GM06990 (cell line): ENCODE measurements around the gene SYNE2.
"Not testable (repeated sequence)": the region's sequence is repeated elsewhere in the genome, so short reads cannot be mapped to it uniquely, and the experiment has no call there.

Source experiments
- DNase-seq: peaks from one replicate; pipeline ENCODE4 v3.0.0-alpha.2; 2011; ENCODE audit not compliant: insufficient read length; ENCODE audit errors: extremely low read depth
- H3K27me3 ChIP-seq: replicated peaks from 2 replicates; pipeline ENCODE4 v1.6.0; 2011; ENCODE audit warnings: low read length; ENCODE audit not compliant: control insufficient read depth, insufficient read depth
- H3K36me3 ChIP-seq: 2 replicates; pipeline ENCODE4 v1.5.1; 2011; ENCODE audit warnings: low read length; ENCODE audit not compliant: control insufficient read depth, insufficient read depth
- H3K4me3 ChIP-seq: replicated peaks from 2 replicates; pipeline ENCODE4 v1.5.1; 2011; ENCODE audit warnings: low read depth, mild to moderate bottlenecking, control low read depth, low read length
- CTCF ChIP-seq: IDR thresholded peaks from 2 replicates; pipeline ENCODE4 v1.5.1; 2011; ENCODE audit warnings: low read length, control low read depth, mild to moderate bottlenecking, inconsistent platforms; ENCODE audit not compliant: insufficient read depth, poor library complexity, severe bottlenecking

Gene SYNE2

GRCh38 chr14:63852817-63853731 is at the start of gene SYNE2:
TSS of gene SYNE2 (plus strand) at chr14:63853004. CDS start at chr14:63909149, 56,145 bp downstream.
- DNase-seq = peak; percentile 89
- Histone ChIP-seq H3K4me3 (peak within 1 kb of the TSS; percentile 80), H3K36me3 (no peaks in the 10 kb centered on the region), H3K27me3 (no peaks in the 10 kb centered on the region)
- peak; percentile 44 for TF ChIP-seq CTCF

- not testable (repeated sequence) for H3K27me3 ChIP-seq, H3K36me3 ChIP-seq, H3K4me3 ChIP-seq, DNase-seq
These were observed 49.5 kb upstream of the SYNE2 start for GRCh38 chr14:63803221-63803791.

- H3K36me3 ChIP-seq, H3K27me3 ChIP-seq, DNase-seq, H3K4me3 ChIP-seq: not testable (repeated sequence)
These were observed 46.7 kb upstream of the SYNE2 start for GRCh38 chr14:63806064-63806463.

- not testable (repeated sequence) for H3K27me3 ChIP-seq, H3K36me3 ChIP-seq, DNase-seq, H3K4me3 ChIP-seq
These were observed 41.1 kb upstream of the SYNE2 start for GRCh38 chr14:63811692-63812091.

GRCh38 chr14:63833728-63834127 is 19.1 kb upstream of the SYNE2 start:
- no peak for TF ChIP-seq CTCF
- Histone ChIP-seq H3K36me3 (no peaks in the 10 kb centered on the region), H3K4me3 (no peak overlapping the region), H3K27me3 (no peaks in the 10 kb centered on the region)
- no peak for DNase-seq

- Histone ChIP-seq H3K36me3 (no peaks in the 10 kb centered on the region), H3K4me3 (no peak overlapping the region), H3K27me3 (no peaks in the 10 kb centered on the region)
- no peak for DNase-seq
- no peak for TF ChIP-seq CTCF
These were observed 11.8 kb upstream of the SYNE2 start for GRCh38 chr14:63840981-63841380.

GRCh38 chr14:63843796-63844195 is 9.0 kb upstream of the SYNE2 start:
- Histone ChIP-seq H3K27me3 (no peaks in the 10 kb centered on the region), H3K4me3 (no peak overlapping the region), H3K36me3 (no peaks in the 10 kb centered on the region)
- no peak for TF ChIP-seq CTCF
- DNase-seq = no peak
